A673 (cell line): ENCODE results near the gene PDE10A.

Source experiments
- CTCF ChIP-seq: fragments of 300-800, 200-600 bp; sonication (generic); conservative IDR thresholded peaks from 2 replicates; pipeline ENCODE4 v1.5.1; 2017; ENCODE audit warnings: low read depth, mild to moderate bottlenecking, antibody characterized with exemption, low read length, moderate library complexity, mixed read lengths
- EZH2 ChIP-seq: fragments of 200-600 bp; sonication (generic); IDR thresholded peaks from 2 replicates; pipeline ENCODE4 v1.6.1; 2017; ENCODE audit warnings: borderline replicate concordance, low read depth, mild to moderate bottlenecking, mixed read lengths, antibody characterized with exemption, low read length; ENCODE audit not compliant: poor library complexity, severe bottlenecking

- TF ChIP-seq CTCF = no peak
- no peak for TF ChIP-seq EZH2
Measured at GRCh38 chr6:165401092-165401491, 261.9 kb downstream of the PDE10A start.
